RWPE2 (cell line): ENCODE data around the gene CTSZ.
"Not testable (repeated sequence)": the region's sequence is repeated elsewhere in the genome, so short reads cannot be mapped to it uniquely, and the experiment has no call there.

Source experiments
- ATAC-seq: fragments of 200-7000 bp; cut with Tn5 transposase; 3 replicates; pipeline ENCODE4 v1.9.1; 2021; ENCODE audit warnings: low read depth
- DNase-seq: peaks from one replicate; pipeline ENCODE4 v3.0.0-alpha.2; 2020; ENCODE audit warnings: low spot score
- H3K27ac ChIP-seq: fragments of 450-650 bp; 2 replicates; pipeline ENCODE4 v1.5.1; 2017; ENCODE audit warnings: mild to moderate bottlenecking; ENCODE audit not compliant: poor library complexity, severe bottlenecking
- H3K27me3 ChIP-seq: fragments of 250-450 bp; sonication (Bioruptor Pico); 2 replicates; pipeline ENCODE4 v1.5.1; 2021; ENCODE audit warnings: mild to moderate bottlenecking, moderate library complexity; ENCODE audit not compliant: insufficient read depth, poor library complexity, severe bottlenecking
- H3K36me3 ChIP-seq: fragments of 250-450 bp; sonication (Bioruptor Pico); 2 replicates; pipeline ENCODE4 v1.5.1; 2020; ENCODE audit warnings: low read depth, mild to moderate bottlenecking, moderate library complexity
- H3K4me1 ChIP-seq: fragments of 250-450 bp; sonication (Bioruptor Pico); 2 replicates; pipeline ENCODE4 v1.5.1; 2021; ENCODE audit warnings: mild to moderate bottlenecking, moderate library complexity; ENCODE audit not compliant: insufficient read depth, poor library complexity, severe bottlenecking
- H3K4me3 ChIP-seq: fragments of 250-450 bp; sonication (Bioruptor Pico); 2 replicates; pipeline ENCODE4 v1.5.1; 2021; ENCODE audit warnings: mild to moderate bottlenecking, moderate library complexity; ENCODE audit not compliant: severe bottlenecking
- H3K9me3 ChIP-seq: fragments of 250-450 bp; sonication (Bioruptor Pico); 2 replicates; pipeline ENCODE4 v1.5.1; 2021; ENCODE audit warnings: mild to moderate bottlenecking, moderate library complexity; ENCODE audit not compliant: severe bottlenecking
- CTCF ChIP-seq: fragments of 450-650 bp; IDR thresholded peaks from one replicate; pipeline ENCODE4 v1.5.1; 2017; ENCODE audit warnings: mild to moderate bottlenecking, moderate library complexity; ENCODE audit not compliant: poor library complexity, severe bottlenecking

The CTSZ gene

GRCh38 chr20:58970146-58970545 lies 36.9 kb downstream of the CTSZ start:
- no peaks in the 10 kb centered on the region for H3K4me1 ChIP-seq
- ATAC-seq (no peak), DNase-seq (no peak)
- no peak for TF ChIP-seq CTCF
- no peaks in the 10 kb centered on the region for H3K36me3 ChIP-seq
- H3K27me3 ChIP-seq, result peaks cover 27% of the 10 kb centered on the region
- H3K4me3 ChIP-seq, result no peak overlapping the region
- H3K9me3 ChIP-seq, result peaks cover 7% of the 10 kb centered on the region
- no peak overlapping the region for H3K27ac ChIP-seq

- Histone ChIP-seq H3K36me3 (no peaks in the 10 kb centered on the region), H3K9me3 (peaks cover 7% of the 10 kb centered on the region), H3K27ac (no peak overlapping the region), H3K27me3 (peaks cover 31% of the 10 kb centered on the region), H3K4me3 (no peak overlapping the region), H3K4me1 (no peaks in the 10 kb centered on the region)
- ATAC-seq (no peak), DNase-seq (no peak)
- no peak for TF ChIP-seq CTCF
Measured at GRCh38 chr20:58969439-58969838, 37.6 kb downstream of the CTSZ start.

GRCh38 chr20:58967652-58968429 lies 39.2 kb downstream of the CTSZ start:
- DNase-seq (peak; percentile 70), ATAC-seq (peak; percentile 26; the same call in 2 of the 3 replicates)
- Histone ChIP-seq H3K4me3 (no peak overlapping the region), H3K4me1 (no peaks in the 10 kb centered on the region), H3K27me3 (peaks cover 41% of the 10 kb centered on the region), H3K9me3 (peaks cover 13% of the 10 kb centered on the region), H3K27ac (no peak overlapping the region), H3K36me3 (no peaks in the 10 kb centered on the region)
- no peak for TF ChIP-seq CTCF

- Histone ChIP-seq H3K4me1 (no peaks in the 10 kb centered on the region), H3K4me3 (no peak overlapping the region), H3K27ac (no peak overlapping the region), H3K9me3 (peaks cover 13% of the 10 kb centered on the region), H3K27me3 (peaks cover 53% of the 10 kb centered on the region), H3K36me3 (no peaks in the 10 kb centered on the region)
- DNase-seq (peak; percentile 65), ATAC-seq (peak; percentile 36; the same call in 2 of the 3 replicates)
- no peak for TF ChIP-seq CTCF
Measured at GRCh38 chr20:58965270-58966064, 41.6 kb downstream of the CTSZ start.

GRCh38 chr20:58963922-58964321 lies 43.1 kb downstream of the CTSZ start:
- not testable (repeated sequence) for H3K27ac ChIP-seq, H3K9me3 ChIP-seq, H3K4me3 ChIP-seq, H3K4me1 ChIP-seq, H3K36me3 ChIP-seq, ATAC-seq, DNase-seq
- peaks cover 55% of the 10 kb centered on the region for H3K27me3 ChIP-seq
